Nephron progenitor cell (in vitro differentiated cells): Measurements from ENCODE around the gene KCNE4.
A peak's percentile ranks its signal among the peaks of the same experiment; 100 is the strongest.

Experiments used
- DNase-seq: peaks from one replicate; pipeline ENCODE4 v3.0.0; 2021
- H3K27ac Mint-ChIP-seq: 2 replicates; pipeline ENCODE4 v1.8.0; 2021; ENCODE audit warnings: mild to moderate bottlenecking, moderate library complexity, mixed read lengths
- H3K27me3 Mint-ChIP-seq: 2 replicates; pipeline ENCODE4 v1.8.0; 2021; ENCODE audit warnings: mild to moderate bottlenecking, low read depth, mixed read lengths; ENCODE audit not compliant: poor library complexity
- H3K36me3 Mint-ChIP-seq: 2 replicates; pipeline ENCODE4 v1.8.0; 2021; ENCODE audit warnings: low read depth, mixed read lengths
- H3K4me1 Mint-ChIP-seq: 2 replicates; pipeline ENCODE4 v1.8.0; 2021; ENCODE audit warnings: mixed read lengths
- H3K4me3 Mint-ChIP-seq: 2 replicates; pipeline ENCODE4 v1.8.0; 2021; ENCODE audit warnings: mild to moderate bottlenecking, moderate library complexity, mixed read lengths
- H3K9me3 Mint-ChIP-seq: 2 replicates; pipeline ENCODE4 v1.8.0; 2021; ENCODE audit warnings: mild to moderate bottlenecking, moderate library complexity, mixed read lengths
- CTCF ChIP-seq: fragments of 200-600 bp; sonication (generic); IDR thresholded peaks from 2 replicates; pipeline ENCODE4 v1.5.0; 2021; ENCODE audit warnings: antibody characterized with exemption

The KCNE4 gene

GRCh38 chr2:223056701-223057418, 4.9 kb downstream of the KCNE4 start:
- peak overlapping the region; percentile 2 for H3K4me3 Mint-ChIP-seq
- no peak for TF ChIP-seq CTCF
- no peaks in the 10 kb centered on the region for H3K36me3 Mint-ChIP-seq
- no peak for DNase-seq
- H3K27ac Mint-ChIP-seq: peak overlapping the region; percentile 95
- peaks cover 6% of the 10 kb centered on the region for H3K27me3 Mint-ChIP-seq
- no peaks in the 10 kb centered on the region for H3K9me3 Mint-ChIP-seq
- H3K4me1 Mint-ChIP-seq: peaks cover 85% of the 10 kb centered on the region

- no peak for TF ChIP-seq CTCF
- H3K4me1 Mint-ChIP-seq: peaks cover 85% of the 10 kb centered on the region
- H3K36me3 Mint-ChIP-seq: no peaks in the 10 kb centered on the region
- peak overlapping the region; percentile 95 for H3K27ac Mint-ChIP-seq
- H3K4me3 Mint-ChIP-seq: no peak overlapping the region
- no peak for DNase-seq
- H3K27me3 Mint-ChIP-seq: peaks cover 4% of the 10 kb centered on the region
- H3K9me3 Mint-ChIP-seq: no peaks in the 10 kb centered on the region
Measured at GRCh38 chr2:223057569-223057968, 5.6 kb downstream of the KCNE4 start.

GRCh38 chr2:223058952-223059716, 7.1 kb downstream of the KCNE4 start:
- Mint-ChIP-seq H3K4me3 (no peak overlapping the region), H3K36me3 (no peaks in the 10 kb centered on the region), H3K27ac (no peak overlapping the region), H3K4me1 (peaks cover 85% of the 10 kb centered on the region), H3K9me3 (no peaks in the 10 kb centered on the region), H3K27me3 (peaks cover 2% of the 10 kb centered on the region)
- TF ChIP-seq CTCF: no peak
- no peak for DNase-seq

GRCh38 chr2:223060201-223060825, 8.3 kb downstream of the KCNE4 start:
- Mint-ChIP-seq H3K27me3 (no peaks in the 10 kb centered on the region), H3K27ac (no peak overlapping the region), H3K36me3 (no peaks in the 10 kb centered on the region), H3K4me3 (no peak overlapping the region), H3K9me3 (no peaks in the 10 kb centered on the region), H3K4me1 (peaks cover 79% of the 10 kb centered on the region)
- no peak for TF ChIP-seq CTCF
- DNase-seq: no peak

DNA sequence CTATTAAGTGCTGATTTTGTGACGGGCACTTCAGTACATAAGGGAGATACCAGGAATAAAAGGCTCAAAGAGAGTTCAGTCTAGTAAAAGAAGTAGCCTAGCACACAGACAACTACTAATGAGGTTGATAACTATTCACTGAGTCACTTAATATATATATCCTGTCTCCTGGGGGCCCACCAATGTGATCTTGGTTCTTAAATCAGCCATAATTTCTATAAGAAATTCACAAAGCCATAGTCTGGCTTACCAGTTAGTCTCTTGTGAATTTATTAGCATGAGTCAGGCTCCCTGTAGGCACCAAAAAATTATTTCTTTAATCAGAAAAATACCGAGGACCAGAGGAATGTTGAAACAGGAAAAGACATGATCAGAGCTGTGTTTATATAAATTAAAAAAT, 10.4 kb downstream of the KCNE4 start:
- no peaks in the 10 kb centered on the region for H3K36me3 Mint-ChIP-seq
- H3K27ac Mint-ChIP-seq: no peak overlapping the region
- H3K9me3 Mint-ChIP-seq: no peaks in the 10 kb centered on the region
- H3K4me3 Mint-ChIP-seq: no peak overlapping the region
- no peak for DNase-seq
- peaks cover 59% of the 10 kb centered on the region for H3K4me1 Mint-ChIP-seq
- no peak for TF ChIP-seq CTCF
- H3K27me3 Mint-ChIP-seq: no peaks in the 10 kb centered on the region
